IPS DF 4.7 (cell line): ENCODE results near the gene FARS2.
A peak's percentile ranks its signal among the peaks of the same experiment; 100 is the strongest.

Source experiments
- DNase-seq: peaks from one replicate; pipeline ENCODE4 v3.0.0-alpha.2; 2013; ENCODE audit warnings: low spot score; ENCODE audit errors: extremely low read depth

The FARS2 gene

DNA sequence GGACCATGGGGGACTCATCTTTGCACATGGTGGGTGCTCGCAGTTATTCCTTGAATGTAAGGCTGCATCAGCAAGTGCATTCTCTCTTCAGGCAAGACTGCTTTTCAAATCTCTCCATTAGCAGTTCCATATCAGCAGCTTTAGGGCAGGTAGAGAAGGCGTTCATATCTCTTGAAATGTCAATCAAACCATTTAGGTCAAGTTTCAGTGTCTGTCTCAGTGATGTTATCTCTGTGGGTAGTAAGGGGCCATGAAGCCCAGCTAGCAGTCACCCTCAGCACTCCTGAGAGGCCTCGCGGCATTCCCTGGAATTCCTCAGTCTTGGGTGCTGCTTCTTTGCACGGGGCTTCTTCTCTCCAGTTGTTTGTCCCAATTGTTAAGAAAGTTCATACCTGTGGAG is 24.2 kb downstream of the FARS2 start:
- DNase-seq: no peak

DNA sequence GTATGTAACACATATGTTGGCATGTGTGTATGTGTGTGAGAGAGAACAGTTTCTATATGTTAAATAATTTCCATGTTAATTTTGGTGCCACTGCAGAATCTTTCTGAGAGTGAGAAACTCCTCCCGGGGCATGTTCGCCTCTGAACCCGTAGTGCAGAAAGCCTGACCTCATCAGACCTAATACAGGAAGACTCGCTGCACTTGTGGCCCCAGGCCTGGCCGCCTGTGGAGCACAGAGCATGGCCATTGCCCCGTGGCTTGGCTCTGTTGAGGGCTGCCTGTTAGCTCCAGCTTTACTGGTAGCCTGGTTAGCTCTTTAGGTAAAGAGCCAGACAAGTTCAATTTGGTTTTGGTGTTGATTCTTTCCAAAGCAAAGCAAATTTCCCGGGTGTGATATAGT is 25.5 kb downstream of the FARS2 start:
- DNase-seq: no peak

DNA sequence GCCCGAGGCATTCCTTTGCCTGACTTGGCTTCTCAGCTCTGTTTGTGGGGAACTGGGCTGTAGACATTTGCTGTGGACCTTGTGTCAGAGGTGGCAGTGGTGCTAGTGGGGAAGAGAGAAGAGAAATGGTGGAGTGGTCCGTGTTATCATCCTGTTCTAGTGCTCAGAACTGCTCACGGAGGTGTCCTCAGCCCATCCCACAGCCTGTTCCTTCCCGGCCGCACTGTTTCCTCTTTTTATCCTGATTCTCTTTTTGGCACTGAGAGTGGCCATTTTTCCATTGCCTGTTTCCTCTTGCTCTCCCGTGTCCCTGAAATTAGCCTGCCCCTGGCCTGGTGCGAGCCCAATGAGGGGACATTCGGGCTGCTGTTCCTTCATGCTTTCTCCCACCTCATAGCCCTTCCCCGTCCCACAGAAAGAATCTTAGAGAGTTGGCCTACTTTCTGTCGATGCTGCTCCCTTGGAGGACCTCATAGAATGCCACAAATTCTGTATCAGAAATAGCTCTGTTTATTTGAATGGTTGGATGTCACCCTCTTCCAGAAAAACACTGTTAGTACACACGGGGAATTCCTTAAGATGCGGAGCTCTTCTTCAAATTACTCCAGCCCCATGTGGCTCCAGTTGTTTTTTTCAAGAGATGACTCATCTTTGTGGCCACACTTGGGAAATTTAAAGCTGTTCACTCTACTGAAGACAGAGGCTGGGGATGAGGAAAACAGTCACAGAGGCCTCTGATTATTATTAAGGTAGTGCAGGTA is 26.1 kb downstream of the FARS2 start:
- no peak for DNase-seq

DNA sequence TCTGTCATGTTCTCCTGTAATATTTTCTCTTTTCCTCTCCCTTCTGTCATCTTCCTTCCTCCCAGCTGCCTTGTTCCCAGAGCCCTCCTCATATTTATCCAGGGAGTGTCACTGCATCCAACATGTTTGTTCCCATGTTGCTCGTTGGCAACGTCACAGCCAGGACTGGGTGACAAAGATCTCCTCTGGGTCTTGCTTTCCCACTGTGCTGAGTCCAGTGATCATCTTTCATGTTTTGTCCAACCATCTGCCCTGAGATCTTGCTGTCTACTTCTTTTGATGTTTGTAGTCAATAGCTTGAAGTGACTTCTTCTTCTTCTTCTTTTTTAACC is 26.6 kb downstream of the FARS2 start:
- DNase-seq: no peak

DNA sequence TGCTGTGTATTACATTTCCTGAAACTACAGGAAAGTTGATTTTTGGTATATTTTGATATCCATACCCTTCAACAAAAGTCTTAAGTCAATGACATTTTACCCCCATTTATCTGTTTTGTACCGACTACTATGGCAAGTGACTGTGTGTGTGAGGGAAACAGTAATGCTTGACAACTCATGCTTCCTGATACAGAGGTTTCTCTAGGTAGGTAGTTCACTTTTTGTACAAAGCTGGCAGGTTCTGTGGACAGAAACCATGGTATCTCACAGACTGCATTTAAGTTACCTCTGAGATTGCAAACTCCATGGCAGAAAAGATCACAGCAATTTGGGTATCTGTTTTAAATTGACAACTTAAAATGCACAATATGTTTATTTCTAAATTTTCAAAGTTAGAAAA is 28.8 kb downstream of the FARS2 start:
- no peak for DNase-seq

DNA sequence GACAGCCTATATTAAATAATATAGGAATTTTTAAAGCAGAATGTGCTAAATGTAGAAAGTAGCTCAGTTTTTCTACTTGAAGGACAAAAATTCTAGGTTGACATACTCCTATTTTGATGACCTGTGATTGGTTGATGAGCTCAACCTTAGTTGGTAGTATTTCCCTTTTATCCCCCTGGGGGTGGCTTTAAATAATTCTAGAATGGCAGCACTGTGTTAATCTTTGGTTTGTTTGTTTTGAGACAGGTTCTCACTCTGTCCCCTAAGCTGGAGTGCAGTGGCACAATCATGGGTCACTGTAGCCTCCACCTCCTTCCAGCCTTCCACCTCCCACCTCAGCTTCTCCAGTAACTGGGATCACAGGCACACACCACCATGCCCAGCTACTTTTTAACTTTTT is 29.2 kb downstream of the FARS2 start:
- no peak for DNase-seq

DNA sequence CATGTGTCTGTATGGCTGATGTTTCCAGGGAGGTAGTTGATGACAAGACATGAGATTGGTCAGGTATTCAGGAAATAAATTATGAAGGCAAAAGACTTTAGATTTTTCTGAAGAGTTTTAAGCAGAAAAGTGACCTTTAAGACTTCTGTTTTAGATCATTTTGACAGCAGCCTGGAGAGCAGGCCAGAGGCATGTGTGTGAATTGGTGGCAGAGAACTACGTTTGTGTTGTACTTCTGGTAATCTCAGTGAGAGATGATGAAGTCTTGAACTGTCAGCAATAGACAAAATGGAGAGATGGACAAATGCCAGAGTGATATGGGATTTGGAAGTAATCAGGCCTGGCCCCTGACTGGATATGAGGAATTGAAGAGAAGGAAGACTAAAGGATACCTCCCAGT is 30.8 kb downstream of the FARS2 start:
- no peak for DNase-seq

DNA sequence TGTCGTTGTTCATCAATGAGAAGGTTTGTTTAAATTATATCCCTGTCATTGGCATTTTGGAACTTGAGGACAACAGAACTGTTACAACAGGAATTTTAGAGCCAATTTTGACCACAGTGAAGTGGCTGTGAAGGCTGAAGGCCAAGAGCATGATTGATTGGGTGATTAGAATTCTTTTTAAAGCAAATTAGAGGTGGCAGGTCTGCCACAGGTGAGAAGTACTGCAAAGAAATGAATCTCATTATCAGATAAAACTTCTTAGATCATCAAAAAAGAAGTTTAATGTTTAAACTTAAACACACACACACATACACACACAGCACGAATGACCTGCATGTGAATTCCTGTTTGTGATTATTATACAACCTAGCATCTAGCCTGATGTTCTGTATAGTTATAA is 32.4 kb downstream of the FARS2 start:
- no peak for DNase-seq

DNA sequence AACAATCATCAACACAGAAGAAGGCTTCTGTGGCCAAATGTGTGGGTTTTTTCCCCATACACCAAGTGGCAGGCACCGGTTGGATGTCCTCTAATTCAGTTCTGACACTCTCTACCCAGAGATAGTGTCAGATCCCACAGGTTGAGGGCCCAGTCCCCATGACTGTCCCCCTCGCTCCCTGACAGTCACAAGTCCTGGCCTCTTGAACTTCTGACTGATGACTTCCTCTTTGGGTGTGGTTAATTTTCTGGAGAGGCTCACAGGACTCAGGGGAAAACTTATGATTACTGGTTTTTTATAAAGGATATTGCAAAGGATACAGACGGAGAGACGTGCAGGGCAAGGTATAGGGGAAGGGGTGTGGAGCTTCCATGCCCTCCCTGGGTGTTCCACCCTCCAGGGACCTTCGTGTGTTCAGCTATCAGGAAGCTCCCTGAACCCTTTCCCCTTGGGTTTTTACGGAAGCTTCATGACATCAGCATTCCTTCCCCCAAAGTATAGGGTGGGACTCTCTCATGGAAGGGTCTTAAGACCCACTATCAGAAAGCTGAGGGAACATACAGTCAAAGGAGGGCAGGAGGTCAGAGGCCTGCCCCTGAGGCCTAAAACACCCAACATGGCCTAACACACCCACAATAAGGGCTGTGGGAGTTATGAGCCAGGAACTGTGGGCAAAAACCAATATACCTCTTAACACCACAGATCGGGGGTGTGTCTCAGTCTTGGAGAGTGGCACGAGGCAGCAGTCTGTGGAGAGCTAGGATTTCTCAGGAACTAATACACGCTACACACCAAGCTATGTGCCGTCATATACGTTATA is 33.3 kb downstream of the FARS2 start:
- DNase-seq: no peak

DNA sequence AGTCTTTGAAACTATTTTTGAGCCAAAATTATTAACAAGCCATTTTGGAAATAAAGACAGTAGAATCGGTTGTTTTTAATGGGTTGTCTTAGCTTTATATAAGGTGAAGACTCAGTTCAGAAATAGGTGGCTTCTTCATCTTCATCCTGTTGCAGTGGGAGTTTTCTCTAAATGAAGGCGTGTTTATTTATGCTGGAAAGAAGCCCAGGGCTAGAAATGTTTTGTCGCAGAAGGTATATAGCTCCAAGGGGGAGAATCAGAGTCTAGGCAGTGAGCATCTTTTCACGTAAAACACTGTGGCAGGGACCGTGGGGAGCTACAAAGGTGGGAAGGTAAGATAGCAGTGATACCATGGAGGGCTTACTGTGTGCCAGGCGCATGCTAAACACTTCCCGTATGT is 34.3 kb downstream of the FARS2 start:
- no peak for DNase-seq

DNA sequence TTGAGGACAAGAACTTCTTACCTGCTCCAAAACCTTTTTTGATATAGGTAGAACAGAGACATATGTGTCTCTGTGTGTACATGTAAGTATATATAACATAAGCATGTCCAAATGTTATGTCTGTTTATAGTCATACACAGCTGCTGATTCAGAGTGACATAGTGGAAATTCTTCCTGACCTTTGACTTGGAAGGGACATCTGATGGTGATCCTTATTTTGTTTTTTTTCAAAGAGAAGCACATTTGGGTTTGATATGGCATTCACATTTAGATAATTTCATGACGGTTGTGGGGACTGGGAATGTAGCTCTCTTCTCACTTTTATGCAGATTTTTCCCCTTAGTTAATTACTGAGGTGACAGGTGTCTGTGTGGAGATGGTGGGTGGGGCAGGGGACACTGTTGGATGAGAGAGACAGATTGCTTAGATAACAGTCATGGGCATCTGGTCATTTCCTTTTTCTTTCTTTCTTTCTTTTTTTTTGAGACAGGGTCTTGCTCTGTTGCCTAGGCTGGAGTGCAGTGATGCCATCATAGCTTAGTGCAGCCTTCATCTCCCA is 39.0 kb downstream of the FARS2 start:
- DNase-seq: no peak

DNA sequence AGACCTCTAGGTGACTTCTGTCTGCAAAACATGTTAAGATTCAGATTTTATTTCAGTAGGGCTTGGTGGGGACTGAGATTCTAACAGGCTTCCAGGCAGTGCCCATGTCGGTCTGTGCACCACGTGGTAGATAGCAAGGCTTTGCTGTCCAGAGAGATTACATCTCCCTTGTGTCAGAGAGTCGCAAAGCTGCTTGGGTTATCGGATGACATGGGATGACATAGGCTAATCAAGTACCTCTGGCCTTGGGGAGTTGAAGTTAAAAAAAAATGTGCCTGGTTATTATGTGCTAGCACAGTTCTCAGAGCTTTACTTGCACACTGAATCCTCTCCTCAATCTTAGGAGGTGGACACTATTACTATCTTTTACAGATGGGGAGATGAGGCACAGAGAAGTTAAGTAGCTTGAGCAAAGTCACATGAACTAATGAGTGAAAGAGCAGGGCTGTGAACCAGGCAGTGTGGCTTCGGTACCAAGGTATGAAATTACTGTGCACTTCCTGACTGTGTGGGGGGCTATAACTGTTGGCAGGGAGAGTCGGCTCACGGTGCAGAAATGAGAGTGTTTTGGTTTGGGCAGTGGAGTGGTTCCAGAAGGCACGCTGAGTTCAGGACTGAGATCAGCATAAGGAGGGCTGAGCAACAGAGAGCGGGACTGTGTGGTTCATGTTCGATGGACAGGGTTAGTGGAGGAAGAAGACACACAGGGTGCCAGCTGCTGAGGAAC is 41.1 kb downstream of the FARS2 start:
- no peak for DNase-seq

DNA sequence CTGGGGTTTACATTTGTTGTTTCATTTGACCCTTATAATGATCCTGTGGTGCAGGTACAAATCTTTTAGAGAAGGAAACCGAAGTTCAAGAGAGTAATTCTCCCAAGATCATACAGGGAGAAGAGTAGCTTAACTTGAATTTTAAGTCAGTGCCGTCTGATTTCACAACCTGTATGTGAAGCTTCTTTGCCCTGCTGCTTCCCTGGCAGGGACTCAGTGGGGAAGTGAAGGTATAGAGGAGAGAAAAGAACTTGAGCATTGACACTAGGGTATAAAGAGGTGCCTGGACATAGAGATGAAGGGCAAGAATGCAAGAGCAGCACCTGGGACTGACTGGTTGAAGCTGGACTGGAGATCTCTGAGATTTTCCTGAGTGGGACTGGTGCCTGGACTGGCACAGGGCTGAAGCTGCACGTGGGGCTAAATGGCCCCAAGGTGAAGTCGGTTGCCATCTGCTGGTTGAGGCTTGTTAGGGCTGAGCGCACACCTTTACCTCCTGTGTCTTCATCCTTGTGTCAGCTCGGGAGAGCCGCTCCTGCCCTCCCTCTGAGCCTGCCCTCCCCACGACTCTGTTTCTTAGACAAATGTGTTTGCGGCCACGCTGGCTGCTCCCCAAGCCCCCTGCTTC is 41.8 kb downstream of the FARS2 start:
- DNase-seq: peak; percentile 44

DNA sequence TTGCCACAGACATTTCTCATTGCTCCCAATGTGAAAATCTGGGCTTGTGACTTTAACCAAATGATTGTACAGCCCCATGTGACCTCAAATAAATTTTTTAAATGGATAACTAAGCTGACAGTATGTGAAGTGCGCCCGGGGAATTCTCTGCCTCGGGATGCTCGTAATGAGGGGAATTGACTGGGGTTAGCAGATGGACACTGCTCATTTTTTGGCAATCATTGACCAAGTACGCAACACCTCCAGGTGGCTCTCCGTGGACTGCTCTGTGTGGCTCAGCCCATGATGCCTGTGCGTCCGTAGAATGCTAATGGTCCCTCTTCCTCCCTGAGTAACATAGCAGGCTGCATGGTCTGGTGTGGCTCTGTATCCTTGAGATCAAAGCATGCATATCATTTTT is 42.4 kb downstream of the FARS2 start:
- no peak for DNase-seq

DNA sequence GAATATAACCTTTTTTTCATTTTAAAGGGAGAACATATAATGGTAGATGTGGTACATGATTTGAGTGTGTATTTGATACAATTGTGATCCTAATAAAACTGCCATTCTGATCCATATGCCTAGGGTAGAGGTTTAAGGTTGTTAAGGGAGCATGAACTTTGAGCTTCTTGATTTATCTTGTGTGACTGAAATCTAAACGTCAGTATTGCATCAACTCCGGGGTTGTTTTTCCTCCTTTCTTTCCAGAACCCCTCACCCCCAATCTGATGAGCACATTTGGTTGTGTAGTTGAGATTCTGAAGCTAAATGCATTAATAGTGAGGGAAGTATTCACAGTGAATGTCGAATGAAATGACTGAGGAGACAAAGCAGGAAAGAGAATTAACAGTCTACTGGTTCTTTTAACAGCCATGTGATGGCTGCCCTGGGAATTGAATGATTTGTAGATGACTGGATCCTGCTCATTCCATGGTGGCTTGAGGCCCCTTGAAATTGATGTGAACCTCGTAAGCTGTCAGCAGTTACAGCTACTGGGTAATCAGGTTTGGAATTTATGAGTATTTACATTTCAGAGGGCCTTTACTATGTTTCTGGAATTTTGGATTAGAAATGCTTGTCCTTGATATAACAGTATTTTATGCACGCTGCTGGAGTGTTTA is 44.8 kb downstream of the FARS2 start:
- DNase-seq: no peak

DNA sequence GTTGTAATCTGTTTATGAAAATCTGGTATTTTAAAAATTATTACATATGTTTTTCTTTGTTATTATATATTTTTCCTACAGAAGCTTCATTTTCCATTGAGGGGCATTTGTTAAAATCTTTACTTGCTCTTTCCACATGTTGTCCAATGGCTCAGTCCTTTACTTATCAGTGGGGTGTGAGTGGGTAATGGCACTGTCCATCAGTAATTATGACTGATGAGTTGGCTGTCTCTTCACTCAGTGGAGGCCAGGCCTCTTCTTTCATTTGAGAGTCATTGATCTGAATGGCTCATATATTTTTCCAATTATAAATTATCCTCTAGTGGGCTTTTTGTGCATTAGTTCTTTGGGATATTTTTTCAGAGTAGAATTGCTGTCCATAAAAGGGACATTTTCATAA is 45.7 kb downstream of the FARS2 start:
- DNase-seq: no peak

DNA sequence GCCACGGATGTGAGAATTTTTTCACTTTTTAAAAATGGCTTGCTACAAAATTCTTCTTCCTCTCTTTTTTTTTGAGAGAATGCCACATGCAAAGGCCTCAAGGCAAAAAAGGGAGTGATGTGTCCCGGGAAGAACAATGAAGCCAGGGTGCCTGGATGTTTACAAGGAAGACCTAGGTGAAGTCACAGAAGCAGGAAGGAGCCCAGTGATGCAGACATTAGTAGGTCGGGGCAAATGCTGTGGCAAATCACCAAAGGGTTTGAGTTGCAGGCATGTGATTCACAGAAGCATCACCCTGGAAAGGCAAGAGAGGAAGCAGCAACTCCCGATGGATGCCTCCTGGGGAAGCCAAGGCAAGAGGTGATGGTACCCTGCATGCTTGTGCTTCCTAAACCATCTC is 46.8 kb downstream of the FARS2 start:
- no peak for DNase-seq

DNA sequence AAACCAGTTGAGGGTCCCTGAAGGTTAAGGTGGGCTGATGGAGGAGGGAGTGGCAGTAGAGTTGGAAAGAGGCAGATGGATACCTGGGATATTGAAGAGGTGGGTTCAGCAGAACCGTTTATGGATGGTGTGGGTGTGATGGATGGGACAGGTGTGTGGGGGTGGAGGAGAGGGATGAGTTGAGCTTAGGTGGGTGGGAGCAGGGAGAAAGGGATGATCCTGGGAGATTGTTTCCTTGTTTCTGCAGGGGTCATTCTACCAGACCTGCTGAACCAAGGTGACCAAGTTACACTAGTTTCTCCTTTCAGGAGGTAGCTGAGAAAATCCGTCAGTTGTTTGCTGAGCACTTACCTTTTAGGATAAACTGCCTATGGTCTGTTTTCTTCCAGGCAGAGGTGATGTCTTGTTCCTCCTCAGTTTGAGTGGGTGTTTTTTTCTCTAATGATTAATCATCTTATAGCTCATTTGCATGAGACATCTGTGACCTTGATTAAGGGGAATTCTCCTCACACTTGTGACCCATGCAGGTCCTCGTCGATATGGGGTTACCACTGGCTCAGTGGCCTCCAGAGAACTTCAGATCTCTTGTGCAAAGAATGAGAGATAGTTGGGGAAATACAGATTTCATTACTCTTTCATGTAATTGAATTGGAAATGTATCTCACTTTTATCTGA is 53.0 kb downstream of the FARS2 start:
- no peak for DNase-seq

DNA sequence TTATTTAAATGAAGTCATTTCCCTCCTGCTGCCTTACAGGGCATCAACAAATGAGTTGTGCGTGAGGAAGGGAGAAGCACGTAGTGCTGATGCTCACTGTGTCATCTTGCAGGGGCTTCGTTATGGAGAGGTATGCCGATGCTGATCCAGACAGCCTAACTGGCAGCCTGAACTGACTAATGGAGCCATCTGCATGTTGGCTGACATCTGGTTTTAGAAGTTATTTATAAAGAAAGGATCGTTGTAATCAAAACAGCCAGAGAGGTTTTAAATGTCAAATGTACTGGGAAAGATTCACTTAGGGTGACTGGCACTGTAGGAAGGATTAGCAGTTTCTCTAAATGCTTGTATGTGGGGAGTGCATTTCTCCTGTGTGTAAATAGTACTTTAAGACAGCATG is 54.6 kb downstream of the FARS2 start:
- DNase-seq: no peak

DNA sequence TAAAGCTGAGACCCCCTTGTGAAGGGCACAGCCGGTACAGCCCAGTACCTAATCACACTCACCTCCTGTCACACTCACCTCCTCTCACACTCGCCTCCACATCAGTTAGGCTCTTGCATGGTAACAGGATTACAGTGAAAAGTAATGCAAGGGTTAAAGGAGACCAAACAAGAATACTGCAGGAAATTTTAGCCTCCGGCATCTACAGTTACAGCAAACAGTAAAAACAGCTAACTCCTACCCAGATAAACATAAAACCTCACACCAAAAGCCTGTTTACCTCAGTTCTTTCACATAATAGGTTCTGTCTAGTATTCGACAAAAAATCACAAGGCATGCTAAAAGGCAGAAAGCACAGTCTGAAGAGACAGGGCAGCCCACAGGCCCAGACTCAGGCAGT is 55.6 kb downstream of the FARS2 start:
- no peak for DNase-seq
